GM21723 (cell line): Measurements from ENCODE around the gene LNX2.

Experiments used
- ATAC-seq: cut with Tn5 transposase; IDR thresholded peaks from one replicate; pipeline ENCODE4 v1.9.1; 2021; ENCODE audit warnings: mild to moderate bottlenecking, moderate library complexity; ENCODE audit not compliant: unreplicated experiment

LNX2 gene

GRCh38 chr13:27617881-27618321, 2.4 kb downstream of the LNX2 start:
- no peak for ATAC-seq

DNA sequence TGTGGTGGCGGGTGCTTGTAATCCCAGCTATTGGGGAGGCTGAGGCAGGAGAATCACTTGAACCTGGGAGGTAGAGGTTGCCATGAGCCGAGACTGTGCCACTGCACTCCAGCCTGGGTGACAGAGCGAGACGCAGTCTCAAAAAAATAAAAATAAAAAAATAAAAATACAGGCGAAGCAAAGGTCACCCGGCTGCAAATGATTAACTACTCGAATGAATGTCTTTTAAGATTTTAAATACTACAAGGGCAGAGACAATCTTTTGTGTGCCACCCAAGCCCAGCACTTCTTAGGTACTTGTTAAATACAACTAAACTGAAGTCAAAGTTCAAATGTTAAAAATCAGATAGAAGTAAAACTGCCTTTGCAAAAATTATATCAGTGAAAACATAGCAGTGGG, 6.7 kb downstream of the LNX2 start:
- ATAC-seq: no peak

- ATAC-seq: no peak
These were observed 13.2 kb downstream of the LNX2 start for GRCh38 chr13:27607125-27607524.

DNA sequence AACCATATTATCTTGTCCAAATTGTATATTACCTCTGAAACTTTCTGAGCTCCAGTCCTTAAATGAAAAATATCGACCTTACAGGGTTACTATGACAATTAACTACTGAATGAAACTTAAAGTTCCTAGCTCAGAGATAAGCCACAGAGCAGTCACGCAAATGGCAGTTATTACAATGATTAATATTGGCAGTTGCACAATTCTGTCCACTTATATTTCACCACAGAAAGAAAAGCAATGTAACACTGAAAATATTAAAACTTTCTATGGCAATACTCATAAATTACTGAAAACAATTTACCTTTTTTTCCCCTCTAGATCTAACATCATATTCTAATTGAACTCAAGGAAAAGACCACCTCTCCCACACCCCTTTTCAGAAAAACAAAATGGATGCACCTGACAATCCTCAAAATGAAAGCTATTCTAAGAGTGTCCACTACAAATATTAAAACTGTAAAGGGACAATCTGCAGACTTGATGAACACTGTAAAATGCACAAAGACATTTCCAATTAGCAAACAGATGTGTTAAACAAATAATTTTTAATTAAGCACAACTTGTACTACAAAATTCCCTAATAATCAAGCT, 14.6 kb downstream of the LNX2 start:
- no peak for ATAC-seq

DNA sequence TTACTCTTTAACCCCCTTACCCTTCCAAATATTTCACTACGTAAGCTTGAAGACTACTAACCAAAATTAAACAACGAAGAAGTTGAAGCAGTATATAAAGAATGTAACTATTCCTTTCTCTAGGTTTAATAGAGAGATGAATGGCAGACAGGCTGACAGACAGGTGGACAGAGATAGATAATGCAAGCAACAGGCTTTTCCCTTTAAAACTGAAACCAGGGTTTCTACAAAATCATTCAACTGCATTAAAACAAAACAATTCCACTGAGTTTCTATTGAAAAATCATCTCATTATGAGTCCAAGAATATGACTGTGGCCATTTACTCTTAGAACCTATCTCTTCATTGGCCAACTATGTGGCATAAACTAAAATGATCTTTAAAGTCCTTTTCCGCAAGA, 15.2 kb downstream of the LNX2 start:
- no peak for ATAC-seq

DNA sequence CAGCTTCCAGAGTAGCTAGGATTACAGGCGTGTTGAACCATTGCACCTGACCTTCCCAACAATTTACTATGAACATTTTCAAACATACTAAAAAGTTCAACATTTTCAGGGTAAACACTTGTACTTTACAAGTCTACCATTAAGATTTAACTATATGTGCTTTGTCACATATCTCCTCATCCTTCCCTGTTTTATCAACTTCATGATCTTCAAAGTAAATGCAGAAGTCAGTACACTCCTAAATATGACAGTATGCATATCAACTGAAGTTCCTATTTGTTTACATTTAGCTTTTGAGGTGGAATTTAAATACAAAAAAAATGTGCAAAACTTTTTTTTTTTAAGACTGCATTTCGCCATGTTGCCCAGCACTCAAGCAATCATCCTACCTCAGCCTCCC, 18.5 kb downstream of the LNX2 start:
- no peak for ATAC-seq

DNA sequence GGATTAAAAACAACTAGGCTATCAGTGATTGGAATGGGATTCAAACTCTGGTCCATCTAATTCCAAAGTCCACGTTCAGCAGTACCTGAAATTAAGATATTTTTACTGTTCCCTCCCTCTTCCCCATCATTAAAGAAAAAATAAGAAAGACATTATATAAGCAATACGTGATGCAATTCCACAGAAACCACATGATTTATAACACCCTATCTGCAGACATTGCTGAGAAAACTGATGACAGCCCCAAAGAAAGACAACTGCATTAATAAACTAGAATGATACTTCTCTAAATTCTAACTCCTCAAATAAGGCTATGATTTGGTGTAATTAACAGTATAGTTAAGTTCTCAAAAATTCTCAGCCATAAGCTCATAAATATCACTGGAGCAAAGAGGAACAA, 19.1 kb downstream of the LNX2 start:
- no peak for ATAC-seq

GRCh38 chr13:27600711-27601110, 19.6 kb downstream of the LNX2 start:
- no peak for ATAC-seq

GRCh38 chr13:27599845-27600553, 20.3 kb downstream of the LNX2 start:
- no peak for ATAC-seq

- ATAC-seq: no peak
These were observed 21.2 kb downstream of the LNX2 start for GRCh38 chr13:27599096-27599495.

DNA sequence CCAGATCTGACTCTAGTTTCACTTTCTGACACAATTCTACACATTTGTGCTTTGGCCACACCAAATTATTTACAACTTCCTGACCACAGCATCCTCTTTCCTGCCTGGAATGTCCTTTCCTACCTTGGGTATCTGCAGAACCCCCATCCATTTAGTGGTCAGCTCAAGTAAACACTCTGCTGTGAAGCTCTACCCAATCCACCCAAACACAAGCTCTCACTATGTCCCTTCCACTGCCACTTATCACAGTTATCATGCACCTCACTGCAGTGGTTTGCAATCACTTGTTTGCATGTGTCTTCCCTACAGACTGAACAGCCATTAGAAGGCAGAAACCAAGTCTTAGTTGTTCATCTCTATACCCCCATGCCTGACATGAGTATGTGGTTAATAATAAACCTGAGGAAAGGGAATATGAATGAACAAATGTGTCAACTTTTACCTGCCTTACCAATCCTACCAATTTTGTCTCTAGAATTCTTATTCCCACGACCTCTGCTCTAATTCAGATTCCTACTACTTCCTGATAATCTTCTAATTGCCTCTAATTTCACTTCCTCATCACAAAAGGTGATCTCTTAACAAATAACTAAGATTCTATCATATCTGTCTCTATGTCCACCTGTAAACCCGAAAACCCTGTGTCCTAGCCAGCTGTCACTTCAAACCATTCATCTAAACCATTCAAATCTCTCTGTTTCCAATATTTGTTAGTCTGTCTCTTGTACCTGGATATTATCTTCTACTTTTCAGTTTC, 25.1 kb downstream of the LNX2 start:
- no peak for ATAC-seq

DNA sequence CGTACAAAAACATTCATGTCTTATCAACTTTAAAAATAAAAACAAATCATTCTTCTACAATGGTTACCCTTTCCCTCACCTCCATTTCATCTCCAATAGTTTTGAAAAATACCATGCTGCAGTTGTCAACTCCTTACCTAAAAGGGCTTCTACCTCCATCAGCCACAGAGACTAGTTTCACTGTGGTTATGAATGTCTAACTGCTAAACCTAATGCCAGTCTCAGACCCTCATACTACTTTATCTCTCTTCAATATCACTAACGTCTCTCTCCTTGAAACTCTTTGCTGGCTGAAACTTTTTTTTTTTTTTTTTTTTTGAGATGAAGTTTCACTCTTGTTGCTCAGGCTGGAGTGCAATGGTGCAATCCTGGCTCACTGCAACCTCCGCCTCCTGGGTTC, 27.1 kb downstream of the LNX2 start:
- no peak for ATAC-seq

- ATAC-seq: no peak
These were observed 27.5 kb downstream of the LNX2 start for GRCh38 chr13:27592865-27593264.

DNA sequence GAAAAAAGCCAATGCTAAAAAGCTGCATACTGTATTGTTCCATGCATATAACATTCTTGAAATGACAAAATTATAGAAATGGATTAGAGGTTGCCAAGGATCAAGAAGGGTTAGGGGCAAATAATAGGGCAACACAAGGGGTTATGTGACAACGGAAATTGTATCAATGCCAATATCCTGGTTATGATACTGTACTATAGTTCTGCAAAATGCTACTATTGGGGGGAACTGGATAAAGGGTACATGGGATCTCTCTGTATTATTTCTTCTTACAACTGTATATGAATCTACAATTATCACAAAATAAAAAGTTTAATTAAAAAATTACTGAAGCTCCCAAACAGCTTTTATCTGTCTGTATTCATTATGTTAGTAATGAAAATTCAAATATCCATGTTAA, 31.9 kb downstream of the LNX2 start:
- no peak for ATAC-seq

DNA sequence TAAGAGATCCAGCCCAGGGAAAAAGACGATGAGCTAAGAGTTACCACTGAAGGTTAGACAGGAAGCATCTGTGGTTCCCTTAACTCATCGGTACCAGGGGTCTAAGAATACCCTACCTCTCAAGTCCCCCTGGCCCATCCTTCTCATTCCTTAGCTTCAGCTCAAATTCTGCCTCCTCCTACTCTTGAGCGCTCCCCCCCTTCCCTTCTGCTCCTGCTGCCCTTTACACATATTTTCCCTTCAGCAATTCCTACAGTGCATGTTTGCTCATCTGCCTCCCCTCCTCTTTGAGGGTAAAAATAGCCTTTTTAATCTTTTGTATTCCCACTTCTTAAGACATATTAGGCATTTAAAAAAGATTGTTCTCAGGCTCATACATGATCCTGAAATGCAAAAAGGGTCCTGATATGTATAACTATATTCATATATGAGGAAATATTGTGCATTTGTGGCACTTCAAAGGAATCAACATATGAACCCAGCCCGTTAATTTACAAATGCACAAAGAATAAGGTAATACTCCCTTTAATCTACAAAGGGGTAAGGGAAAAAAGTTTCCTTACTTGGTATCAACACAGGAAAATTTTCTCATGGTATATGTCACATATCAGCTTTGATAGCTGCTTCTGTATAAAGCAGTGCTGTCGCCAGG, 33.1 kb downstream of the LNX2 start:
- no peak for ATAC-seq

DNA sequence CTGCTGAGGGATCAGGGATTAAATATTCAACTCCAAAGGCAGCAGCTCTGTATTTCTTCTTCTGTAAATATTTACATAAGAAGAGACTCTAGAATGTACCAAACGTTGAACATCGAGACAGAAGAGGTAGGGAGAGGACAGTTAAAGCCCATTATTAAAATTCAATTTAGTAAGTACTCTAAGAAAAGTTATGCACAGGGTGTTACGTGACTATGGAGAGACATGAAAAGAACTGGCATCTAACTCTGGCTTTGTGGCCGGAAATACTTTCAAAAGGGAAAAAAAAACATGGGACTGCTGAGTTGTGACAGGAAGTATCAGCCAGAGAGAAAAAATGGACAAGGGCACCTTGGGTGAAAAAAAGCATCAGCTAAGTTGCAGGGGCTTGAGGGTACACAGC, 36.7 kb downstream of the LNX2 start:
- no peak for ATAC-seq

DNA sequence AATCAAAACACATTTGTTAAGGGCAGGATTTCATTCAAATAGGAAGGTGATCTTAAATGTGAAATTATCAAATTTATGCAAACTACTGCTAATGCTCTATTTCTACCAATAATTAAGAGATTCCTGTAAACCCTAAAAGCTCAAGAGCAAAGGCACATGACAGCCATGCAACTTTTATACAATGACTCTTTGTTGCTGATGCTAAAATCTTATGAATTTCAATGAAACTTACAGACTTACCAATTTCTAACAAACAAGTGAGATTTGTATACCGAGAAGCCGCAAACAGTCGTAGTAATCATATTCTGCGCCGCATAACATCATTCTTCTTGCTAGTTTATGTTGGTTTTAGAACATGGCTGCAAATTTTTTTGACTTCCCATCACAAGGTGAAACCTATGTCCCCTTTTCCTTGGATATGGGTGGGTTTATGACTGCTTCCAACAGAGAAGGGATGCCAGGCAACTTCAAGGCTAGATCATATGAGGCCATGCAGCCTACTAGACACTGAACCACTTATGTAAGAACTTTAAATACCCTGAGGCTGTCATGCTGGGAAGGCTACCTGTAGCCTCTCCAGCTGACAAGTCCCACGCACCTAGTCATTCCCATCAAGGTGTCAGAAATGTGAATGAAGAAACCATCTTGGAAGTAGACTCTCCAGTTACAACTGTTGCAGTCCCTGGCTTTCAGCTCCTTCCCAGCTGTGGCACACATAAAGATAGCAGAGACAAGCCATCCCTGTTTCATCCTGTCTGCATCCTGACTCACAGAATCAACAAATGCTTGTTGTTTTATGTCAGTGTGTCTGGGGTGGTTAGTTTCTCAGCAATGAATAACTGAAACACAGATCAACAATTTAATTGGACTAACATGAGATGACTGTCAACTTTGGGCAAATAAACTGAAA, 42.0 kb downstream of the LNX2 start:
- ATAC-seq: no peak

GRCh38 chr13:27574661-27575060, 45.7 kb downstream of the LNX2 start:
- no peak for ATAC-seq

GRCh38 chr13:27573265-27573664, 47.1 kb downstream of the LNX2 start:
- ATAC-seq: no peak

DNA sequence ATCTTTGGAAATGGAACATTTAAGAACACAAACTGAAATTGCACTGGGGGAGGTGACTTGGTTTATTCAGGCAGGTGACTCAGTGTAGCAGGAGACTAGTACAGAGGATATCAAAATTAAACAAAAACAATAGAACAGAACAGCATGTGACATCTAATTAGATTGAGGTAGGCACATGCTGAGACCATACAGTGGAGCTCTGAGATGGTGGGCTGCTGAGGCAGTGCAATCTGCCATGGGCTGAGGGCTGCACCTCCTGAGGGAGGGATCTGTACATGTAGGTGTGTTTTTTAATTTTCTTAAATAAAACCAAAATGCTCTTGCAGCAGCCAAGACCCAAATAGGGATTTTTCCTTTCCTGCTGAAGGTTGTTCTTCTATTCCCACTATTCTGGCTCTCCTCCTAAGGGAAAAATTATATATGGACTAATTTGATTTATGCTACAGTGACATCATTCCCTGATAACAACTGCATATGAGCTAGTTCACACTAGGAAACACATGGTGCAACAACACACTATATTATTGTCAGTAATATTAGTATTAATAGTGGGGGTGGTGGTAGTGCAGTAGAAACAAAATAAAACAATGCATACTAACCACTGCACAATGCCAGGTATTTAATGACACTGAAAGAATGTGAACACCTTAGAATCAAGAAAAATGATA, 48.0 kb downstream of the LNX2 start:
- ATAC-seq: no peak
